Mammary epithelial cell (primary cell): ENCODE results near the gene SFSWAP.

ENCODE experiments used
- EZH2 ChIP-seq: IDR thresholded peaks from 2 replicates; pipeline ENCODE4 v1.6.1; 2012; ENCODE audit warnings: low read length, inconsistent platforms, borderline replicate concordance
- TF ChIP-seq, protein P1 (sequence below), 2 donors: IDR thresholded peaks in 1 of 2; conservative IDR thresholded peaks in 1 of 2; 2 replicates each; pipeline ENCODE4 v1.5.1; 2011 to 2012; ENCODE audit warnings: inconsistent platforms in 2 of 2, low read length in 2 of 2, mild to moderate bottlenecking in 2 of 2, control low read depth in 1 of 2, low read depth in 1 of 2; ENCODE audit not compliant: insufficient read depth in 1 of 2; ENCODE audit errors: extremely low read depth in 1 of 2

DNA sequence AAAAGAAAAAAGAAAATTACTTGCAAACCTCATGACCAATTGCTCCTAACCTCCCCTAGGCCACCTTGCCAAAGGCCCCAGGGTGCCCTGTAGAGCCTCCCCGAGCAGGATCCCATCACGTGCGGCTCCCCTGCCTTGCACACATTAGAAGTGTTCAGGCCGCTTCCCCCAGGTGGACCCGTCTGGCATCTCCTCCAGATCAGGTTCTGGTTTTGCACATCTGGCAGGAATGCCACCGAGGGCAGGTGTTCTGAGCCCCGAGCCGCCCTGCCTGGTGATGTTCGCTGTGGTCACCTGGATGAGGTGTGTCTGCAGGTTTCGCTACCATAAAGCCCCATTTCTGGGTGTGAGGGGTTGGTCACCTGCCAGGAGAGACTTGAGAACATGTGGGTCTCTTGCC is 136.6 kb downstream of the SFSWAP start:
- TF ChIP-seq, protein P1, sequence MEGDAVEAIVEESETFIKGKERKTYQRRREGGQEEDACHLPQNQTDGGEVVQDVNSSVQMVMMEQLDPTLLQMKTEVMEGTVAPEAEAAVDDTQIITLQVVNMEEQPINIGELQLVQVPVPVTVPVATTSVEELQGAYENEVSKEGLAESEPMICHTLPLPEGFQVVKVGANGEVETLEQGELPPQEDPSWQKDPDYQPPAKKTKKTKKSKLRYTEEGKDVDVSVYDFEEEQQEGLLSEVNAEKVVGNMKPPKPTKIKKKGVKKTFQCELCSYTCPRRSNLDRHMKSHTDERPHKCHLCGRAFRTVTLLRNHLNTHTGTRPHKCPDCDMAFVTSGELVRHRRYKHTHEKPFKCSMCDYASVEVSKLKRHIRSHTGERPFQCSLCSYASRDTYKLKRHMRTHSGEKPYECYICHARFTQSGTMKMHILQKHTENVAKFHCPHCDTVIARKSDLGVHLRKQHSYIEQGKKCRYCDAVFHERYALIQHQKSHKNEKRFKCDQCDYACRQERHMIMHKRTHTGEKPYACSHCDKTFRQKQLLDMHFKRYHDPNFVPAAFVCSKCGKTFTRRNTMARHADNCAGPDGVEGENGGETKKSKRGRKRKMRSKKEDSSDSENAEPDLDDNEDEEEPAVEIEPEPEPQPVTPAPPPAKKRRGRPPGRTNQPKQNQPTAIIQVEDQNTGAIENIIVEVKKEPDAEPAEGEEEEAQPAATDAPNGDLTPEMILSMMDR (conservative IDR thresholded peaks at IDR 0.05 in 1 of 2, IDR thresholded peaks at IDR 0.05 in 1 of 2; ENCODE audit: extremely low read depth in 1 of 2, insufficient read depth in 1 of 2, low read depth in 1 of 2, low read length in 2 of 2): no peak
- TF ChIP-seq EZH2: no peak
